Stomach (tissue), 9 donors: ENCODE measurements around the gene DDX56. TPM values are rescaled to one million over a fixed set of nuclear protein-coding genes. Genes with fewer than 3 reads are reported as not detected.
A peak's percentile ranks its signal among the peaks of the same experiment; 100 is the strongest.

Experiments
- DNase-seq, 2 donors: peaks; one replicate each; pipeline versions ENCODE4 v3.0.0 to v3.0.0-alpha.2; 2013 to 2019
- H3K27ac ChIP-seq, 5 donors: fragments of 200-600 bp in 4 of 5; sonication (generic) in 4 of 5; one replicate each; pipeline ENCODE4 v1.5.1; 2013 to 2019; ENCODE audit warnings: mild to moderate bottlenecking in 1 of 5, moderate library complexity in 1 of 5
- H3K27me3 ChIP-seq, 3 donors: fragments of 200-600 bp; sonication (generic); one replicate each; pipeline ENCODE4 v1.5.1; 2017 to 2019; ENCODE audit warnings: mixed run types in 1 of 3
- H3K36me3 ChIP-seq, 4 donors: fragments of 200-600 bp; sonication (generic); 1 replicate in 3 of 4; 2 replicates in 1 of 4; pipeline ENCODE4 v1.5.1; 2016 to 2019
- H3K4me1 ChIP-seq, 4 donors: fragments of 200-600 bp; sonication (generic); one replicate each; pipeline ENCODE4 v1.5.1; 2016 to 2019
- H3K4me3 ChIP-seq, 4 donors: fragments of 200-600 bp; sonication (generic) in 3 of 4; one replicate each; pipeline ENCODE4 v1.5.1; 2016 to 2019; ENCODE audit warnings: mild to moderate bottlenecking in 1 of 4
- H3K9me3 ChIP-seq, 4 donors: fragments of 200-600 bp; sonication (generic); one replicate each; pipeline ENCODE4 v1.5.1; 2016 to 2019
- EP300 ChIP-seq: sonication (generic); formaldehyde crosslinking; IDR thresholded peaks from one replicate; pipeline ENCODE4 v1.6.1; 2017; ENCODE audit warnings: antibody characterized with exemption
- POLR2A ChIP-seq, 4 donors: fragments of 450-650 bp; IDR thresholded peaks; one replicate each; pipeline ENCODE4 v1.6.1; 2016; ENCODE audit warnings: antibody characterized with exemption in 4 of 4, control low read depth in 2 of 4, mild to moderate bottlenecking in 1 of 4, moderate library complexity in 1 of 4
- POLR2AphosphoS5 ChIP-seq, 3 donors: sonication (generic); formaldehyde crosslinking; IDR thresholded peaks; one replicate each; pipeline ENCODE4 v1.6.1; 2016; ENCODE audit warnings: antibody characterized with exemption in 3 of 3
- WGBS, 5 donors: extraction: QIAGEN DNeasy Blood & Tissue Kit in 3 of 5; methylation state at CpG; one replicate each; pipeline versions ENCODE4 v1.1.5 to v1.1.7; 2013 to 2018; 5-methylcytosine and 5-hydroxymethylcytosine counted together
- intact Hi-C: fragments of 100-400 bp; cut with DNase I; formaldehyde crosslinking; loops from one replicate; pipeline ENCODE4 v1.15.1; 2023; ENCODE audit warnings: low total_unique reads
- polyA plus RNA-seq, 3 donors: library from polyadenylated mRNA; stranded (reverse); fragments of 200-250 nt; gene quantifications; one replicate each; pipeline ENCODE4 v1.2.3, GENCODE V29; 2013
- total RNA-seq, 5 donors: library from RNA; depleted of rRNA; stranded (reverse); fragments of >200 nt; gene quantifications; one replicate each; pipeline versions ENCODE4 v1.1.0 to v1.2.3, GENCODE V29; 2014 to 2016
- TF ChIP-seq, protein P1 (sequence below), 7 experiments: fragments of 450-650 bp in 4 of 7; fragments of 200-600 bp in 3 of 7; sonication (generic) in 3 of 7; IDR thresholded peaks; one replicate each; pipeline ENCODE4 v1.5.1; 2016 to 2019; ENCODE audit warnings: antibody characterized with exemption in 7 of 7, control low read depth in 2 of 7, mild to moderate bottlenecking in 1 of 7
- donor health status: healthy with polysubstance abuse.
- donor health status: Bipolar disorder and iron deficiency.
- donor health status: healthy.

The DDX56 gene
- total and polyA plus RNA-seq, 8 donors: 35.6 to 98.7 (median 55.2) TPM

GRCh38 chr7:44567884-44568283 lies 5.8 kb downstream of the DDX56 start:
- Histone ChIP-seq H3K27me3 (no peaks in the 10 kb centered on the region), H3K27ac (no peak overlapping the region), H3K36me3 (peaks cover 87 to 98% (median 95%) of the 10 kb centered on the region in 4 donors), H3K9me3 (no peaks in the 10 kb centered on the region), H3K4me3 (no peak overlapping the region), H3K4me1 (peaks cover 6 to 26% (median 15%) of the 10 kb centered on the region in 4 donors)
- TF ChIP-seq, protein P1, sequence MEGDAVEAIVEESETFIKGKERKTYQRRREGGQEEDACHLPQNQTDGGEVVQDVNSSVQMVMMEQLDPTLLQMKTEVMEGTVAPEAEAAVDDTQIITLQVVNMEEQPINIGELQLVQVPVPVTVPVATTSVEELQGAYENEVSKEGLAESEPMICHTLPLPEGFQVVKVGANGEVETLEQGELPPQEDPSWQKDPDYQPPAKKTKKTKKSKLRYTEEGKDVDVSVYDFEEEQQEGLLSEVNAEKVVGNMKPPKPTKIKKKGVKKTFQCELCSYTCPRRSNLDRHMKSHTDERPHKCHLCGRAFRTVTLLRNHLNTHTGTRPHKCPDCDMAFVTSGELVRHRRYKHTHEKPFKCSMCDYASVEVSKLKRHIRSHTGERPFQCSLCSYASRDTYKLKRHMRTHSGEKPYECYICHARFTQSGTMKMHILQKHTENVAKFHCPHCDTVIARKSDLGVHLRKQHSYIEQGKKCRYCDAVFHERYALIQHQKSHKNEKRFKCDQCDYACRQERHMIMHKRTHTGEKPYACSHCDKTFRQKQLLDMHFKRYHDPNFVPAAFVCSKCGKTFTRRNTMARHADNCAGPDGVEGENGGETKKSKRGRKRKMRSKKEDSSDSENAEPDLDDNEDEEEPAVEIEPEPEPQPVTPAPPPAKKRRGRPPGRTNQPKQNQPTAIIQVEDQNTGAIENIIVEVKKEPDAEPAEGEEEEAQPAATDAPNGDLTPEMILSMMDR (IDR thresholded peaks at IDR 0.05): no peak
- TF ChIP-seq POLR2A (IDR thresholded peaks at IDR 0.05) (no peak), POLR2AphosphoS5 (IDR thresholded peaks at IDR 0.05) (no peak), EP300 (no peak)
- whole genome bisulfite sequencing, 5 donors: 89 to 93% (median 89%) methylated on average over 4 to 6 of the region's 6 CpGs
- intact Hi-C loops: loop anchor here (10.0 kb wide), 2 partner anchors 73 to 323 kb away; partner anchors contain the start of gene NUDCD3
- DNase-seq: no peak

- intact Hi-C loops: loop anchor here (10.0 kb wide), 2 partner anchors 72 to 322 kb away; partner anchors contain the start of gene NUDCD3
- peaks cover 0 to 23% (median 5%) of the 10 kb centered on the region in 4 donors for H3K4me1 ChIP-seq
Observed at GRCh38 chr7:44566680-44567079, 7.0 kb downstream of the DDX56 start.

GRCh38 chr7:44565795-44566559 lies 7.7 kb downstream of the DDX56 start:
- WGBS, 5 donors: 71 to 75% (median 73%) methylated on average over 14 to 16 of the region's 16 CpGs
- peaks cover 0 to 24% (median 4%) of the 10 kb centered on the region in 4 donors for H3K4me1 ChIP-seq
- no peak for DNase-seq
- H3K9me3 ChIP-seq: no peaks in the 10 kb centered on the region
- H3K36me3 ChIP-seq: peaks cover 68 to 79% (median 78%) of the 10 kb centered on the region in 4 donors
- H3K27me3 ChIP-seq: no peaks in the 10 kb centered on the region
- intact Hi-C loops: loop anchor here (10.0 kb wide), 2 partner anchors 71 to 321 kb away; partner anchors contain the start of gene NUDCD3
- H3K4me3 ChIP-seq: no peak overlapping the region
- peak overlapping the region in 2 of 5 donors; percentile 7 to 28 for H3K27ac ChIP-seq
- TF ChIP-seq, protein P1 (IDR thresholded peaks at IDR 0.05): peak in 1 of 7 experiments; percentile 21
- TF ChIP-seq POLR2A (IDR thresholded peaks at IDR 0.05): no peak

More at GRCh38 chr7:44566680-44567079, 7.0 kb downstream of the DDX56 start:
- WGBS, 5 donors: 84 to 91% (median 89%) methylated on average over 5 of the region's 5 CpGs
- no peaks in the 10 kb centered on the region for H3K27me3 ChIP-seq
- no peak for DNase-seq
- peaks cover 75 to 86% (median 85%) of the 10 kb centered on the region in 4 donors for H3K36me3 ChIP-seq
- H3K27ac ChIP-seq: no peak overlapping the region
- no peaks in the 10 kb centered on the region for H3K9me3 ChIP-seq
- H3K4me3 ChIP-seq: no peak overlapping the region
- TF ChIP-seq, protein P1 (IDR thresholded peaks at IDR 0.05): no peak
- TF ChIP-seq EP300: no peak
- TF ChIP-seq POLR2A (IDR thresholded peaks at IDR 0.05): no peak
- no peak for TF ChIP-seq POLR2AphosphoS5 (IDR thresholded peaks at IDR 0.05)

GRCh38 chr7:44565097-44565794 lies 8.5 kb downstream of the DDX56 start:
- H3K27me3 ChIP-seq: no peaks in the 10 kb centered on the region
- TF ChIP-seq, protein P1 (IDR thresholded peaks at IDR 0.05): peak in 5 of 7 experiments; percentile 89 to 98 (median 97)
- TF ChIP-seq POLR2A (IDR thresholded peaks at IDR 0.05) (no peak), EP300 (no peak), POLR2AphosphoS5 (IDR thresholded peaks at IDR 0.05) (peak in 1 of 3 donors; percentile 60)
- H3K36me3 ChIP-seq: peaks cover 61 to 72% (median 70%) of the 10 kb centered on the region in 4 donors
- no peak overlapping the region for H3K4me3 ChIP-seq
- whole genome bisulfite sequencing, 5 donors: 46 to 63% (median 60%) methylated on average over 7 to 13 of the region's 13 CpGs
- peaks cover 0 to 18% (median 4%) of the 10 kb centered on the region in 4 donors for H3K4me1 ChIP-seq
- peak; percentile 73 to 88 for DNase-seq
- intact Hi-C loops: loop anchor here (10.0 kb wide), 2 partner anchors 70 to 320 kb away; partner anchors contain the start of gene NUDCD3
- H3K9me3 ChIP-seq: no peaks in the 10 kb centered on the region
- peak overlapping the region in 2 of 5 donors; percentile 7 to 28 for H3K27ac ChIP-seq
